Prostate gland (tissue), 2 donors: ENCODE data around the gene RALY. TPM values are rescaled to one million over a fixed set of nuclear protein-coding genes. Genes with fewer than 3 reads are reported as not detected.

Experiments
- DNase-seq: peaks from one replicate; pipeline ENCODE4 v3.0.0-alpha.2; 2019; ENCODE audit warnings: low spot score
- H3K27ac ChIP-seq, 2 donors: fragments of 200-600 bp; sonication (generic); 2 replicates each; pipeline ENCODE4 v1.5.1; 2017 to 2019
- H3K27me3 ChIP-seq: fragments of 200-600 bp; sonication (generic); replicated peaks from 2 replicates; pipeline ENCODE4 v1.5.1; 2019; ENCODE audit not compliant: insufficient read depth
- H3K36me3 ChIP-seq, 2 donors: fragments of 200-600 bp; sonication (generic); 1 replicate in 1 of 2; 2 replicates in 1 of 2; pipeline versions ENCODE4 v1.5.1 to v1.8.1; 2017 to 2019
- H3K4me1 ChIP-seq: fragments of 200-600 bp; sonication (generic); replicated peaks from 2 replicates; pipeline ENCODE4 v1.5.1; 2019
- H3K4me3 ChIP-seq, 2 donors: fragments of 200-600 bp; sonication (generic); 2 replicates each; pipeline ENCODE4 v1.5.1; 2017 to 2019
- H3K9me3 ChIP-seq: fragments of 200-600 bp; sonication (generic); 2 replicates; pipeline ENCODE4 v1.5.1; 2017
- POLR2A ChIP-seq: fragments of 450-650 bp; IDR thresholded peaks from one replicate; pipeline ENCODE4 v1.6.1; 2016; ENCODE audit warnings: antibody characterized with exemption, mild to moderate bottlenecking
- POLR2AphosphoS5 ChIP-seq: sonication (generic); formaldehyde crosslinking; IDR thresholded peaks from one replicate; pipeline ENCODE4 v1.6.1; 2017; ENCODE audit warnings: antibody characterized with exemption
- WGBS: methylation state at CpG from one replicate; pipeline ENCODE4 v1.1.5; 2018; 5-methylcytosine and 5-hydroxymethylcytosine counted together
- intact Hi-C: fragments of 100-400 bp; cut with DNase I; formaldehyde crosslinking; loops from one replicate; pipeline ENCODE4 v1.14.2; 2022
- total RNA-seq, 2 donors: library from RNA; depleted of rRNA; stranded (reverse); fragments of >200 nt; gene quantifications; one replicate each; pipeline ENCODE4 v1.1.0, GENCODE V29; 2016
- TF ChIP-seq, protein P1 (sequence below), 4 experiments: fragments of 200-600 bp in 2 of 4; fragments of 450-650 bp in 2 of 4; sonication (generic) in 2 of 4; IDR thresholded peaks; 1 replicate in 3 of 4; 2 replicates in 1 of 4; pipeline ENCODE4 v1.5.1; 2016 to 2019; ENCODE audit warnings: antibody characterized with exemption in 4 of 4, mild to moderate bottlenecking in 2 of 4, moderate library complexity in 2 of 4

The RALY gene
- total RNA-seq, 2 donors from 2014 or later = 120 to 187 TPM

DNA sequence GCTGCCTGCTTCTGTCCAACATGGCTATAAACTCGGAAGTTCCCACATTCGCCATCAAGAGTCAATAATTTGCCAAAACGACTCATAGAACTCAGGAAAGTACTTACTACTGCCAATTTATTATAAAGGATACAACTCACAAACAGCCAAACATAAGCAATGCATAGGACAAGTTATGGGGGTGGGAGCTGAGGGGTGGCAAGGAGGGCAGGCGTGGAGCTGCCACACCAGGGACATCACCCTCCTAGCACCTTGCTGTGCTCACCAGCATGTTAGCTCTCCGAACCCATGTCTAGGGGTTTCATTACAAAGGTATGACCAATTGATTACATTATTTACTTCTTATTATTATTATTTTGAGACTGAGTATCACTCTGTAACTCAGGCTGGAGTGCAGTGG, 106.0 kb downstream of the RALY start:
- 84% methylated on average over 5 of the region's 5 CpGs for WGBS
- TF ChIP-seq POLR2A (no peak), POLR2AphosphoS5 (no peak)
- TF ChIP-seq, protein P1, sequence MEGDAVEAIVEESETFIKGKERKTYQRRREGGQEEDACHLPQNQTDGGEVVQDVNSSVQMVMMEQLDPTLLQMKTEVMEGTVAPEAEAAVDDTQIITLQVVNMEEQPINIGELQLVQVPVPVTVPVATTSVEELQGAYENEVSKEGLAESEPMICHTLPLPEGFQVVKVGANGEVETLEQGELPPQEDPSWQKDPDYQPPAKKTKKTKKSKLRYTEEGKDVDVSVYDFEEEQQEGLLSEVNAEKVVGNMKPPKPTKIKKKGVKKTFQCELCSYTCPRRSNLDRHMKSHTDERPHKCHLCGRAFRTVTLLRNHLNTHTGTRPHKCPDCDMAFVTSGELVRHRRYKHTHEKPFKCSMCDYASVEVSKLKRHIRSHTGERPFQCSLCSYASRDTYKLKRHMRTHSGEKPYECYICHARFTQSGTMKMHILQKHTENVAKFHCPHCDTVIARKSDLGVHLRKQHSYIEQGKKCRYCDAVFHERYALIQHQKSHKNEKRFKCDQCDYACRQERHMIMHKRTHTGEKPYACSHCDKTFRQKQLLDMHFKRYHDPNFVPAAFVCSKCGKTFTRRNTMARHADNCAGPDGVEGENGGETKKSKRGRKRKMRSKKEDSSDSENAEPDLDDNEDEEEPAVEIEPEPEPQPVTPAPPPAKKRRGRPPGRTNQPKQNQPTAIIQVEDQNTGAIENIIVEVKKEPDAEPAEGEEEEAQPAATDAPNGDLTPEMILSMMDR (IDR thresholded peaks at IDR 0.05) = no peak
- H3K36me3 ChIP-seq = peaks cover 3 to 6% of the 10 kb centered on the region in 2 donors
- intact Hi-C loops = no loop called here
- no peak overlapping the region for H3K27ac ChIP-seq
- H3K4me1 ChIP-seq = no peaks in the 10 kb centered on the region
- no peak overlapping the region for H3K4me3 ChIP-seq
- H3K27me3 ChIP-seq = no peaks in the 10 kb centered on the region
- no peaks in the 10 kb centered on the region for H3K9me3 ChIP-seq
- DNase-seq = no peak

DNA sequence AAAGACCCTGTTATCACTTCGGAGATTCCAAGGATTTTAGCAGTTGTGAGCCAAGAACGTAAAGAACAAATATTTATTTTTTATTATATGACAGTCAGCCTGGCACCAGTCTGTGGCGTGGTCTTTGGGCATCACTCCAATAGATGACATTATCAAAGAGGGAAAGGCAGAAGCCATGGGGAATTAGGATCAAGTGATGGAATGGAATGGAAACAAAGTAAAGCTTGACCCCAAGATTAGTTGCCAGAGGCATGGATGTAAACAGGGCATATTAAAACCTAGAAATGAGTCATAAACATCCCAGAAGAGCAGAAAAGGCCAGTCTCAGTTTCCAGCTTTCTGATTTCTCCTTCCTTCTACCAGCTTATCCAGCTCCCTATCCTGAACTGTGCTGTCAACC, 106.9 kb downstream of the RALY start:
- WGBS = 62% methylated on average over 3 of the region's 3 CpGs

DNA sequence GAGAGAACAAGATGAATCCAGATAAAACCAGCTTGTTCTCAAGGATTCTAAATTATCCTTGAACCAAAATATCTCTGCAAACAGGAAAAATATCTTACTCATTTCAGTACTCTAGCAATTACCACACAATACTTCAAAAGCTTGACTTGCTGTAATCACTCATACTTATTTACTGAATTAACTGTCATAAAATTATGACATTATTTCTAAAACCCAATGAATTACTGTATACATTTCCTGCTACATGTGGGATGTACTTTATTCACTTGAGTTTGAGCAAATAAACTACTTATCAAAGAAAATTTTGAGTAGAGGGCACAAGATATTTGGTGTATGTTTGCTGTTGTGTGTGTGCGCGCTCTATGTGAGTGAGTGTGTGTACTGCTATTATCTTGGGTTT, 108.6 kb downstream of the RALY start:
- no peaks in the 10 kb centered on the region for H3K27me3 ChIP-seq
- no peak overlapping the region for H3K27ac ChIP-seq
- no peaks in the 10 kb centered on the region for H3K9me3 ChIP-seq
- no peak for DNase-seq
- TF ChIP-seq POLR2AphosphoS5 (no peak), POLR2A (no peak)
- TF ChIP-seq, protein P1 (IDR thresholded peaks at IDR 0.05) = no peak
- 97% methylated on average over 2 of the region's 2 CpGs for WGBS
- H3K36me3 ChIP-seq = peaks cover 0 to 3% of the 10 kb centered on the region in 2 donors
- intact Hi-C loops = no loop called here
- no peak overlapping the region for H3K4me3 ChIP-seq
- H3K4me1 ChIP-seq = no peaks in the 10 kb centered on the region

More for the DNA sequence above, 106.9 kb downstream of the RALY start:
- H3K4me3 ChIP-seq = no peak overlapping the region
- DNase-seq = no peak
- H3K4me1 ChIP-seq = no peaks in the 10 kb centered on the region
- H3K27me3 ChIP-seq = no peaks in the 10 kb centered on the region
- intact Hi-C loops = no loop called here
- H3K36me3 ChIP-seq = peaks cover 3 to 6% of the 10 kb centered on the region in 2 donors
- TF ChIP-seq POLR2A (no peak), POLR2AphosphoS5 (no peak)
- TF ChIP-seq, protein P1 (IDR thresholded peaks at IDR 0.05) = no peak
- H3K27ac ChIP-seq = no peak overlapping the region
- no peaks in the 10 kb centered on the region for H3K9me3 ChIP-seq

DNA sequence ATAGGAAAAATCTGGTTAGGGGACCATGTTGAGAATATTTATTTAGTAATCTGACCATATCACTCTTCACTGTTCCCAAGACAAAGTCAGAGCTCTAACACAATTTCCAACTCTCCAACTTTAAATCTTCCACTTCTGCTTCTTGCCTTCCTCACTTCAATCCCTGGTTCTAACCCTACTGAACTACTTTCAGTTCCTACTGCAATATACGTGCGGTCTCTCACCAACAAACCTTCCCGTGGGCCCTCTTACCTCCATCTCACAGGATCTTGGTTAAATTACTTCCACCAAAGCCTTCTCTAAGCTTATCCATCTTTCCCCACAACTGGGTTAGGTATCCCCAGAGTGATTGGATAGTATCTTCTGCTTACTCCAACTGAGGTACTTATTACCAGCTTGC, 110.3 kb downstream of the RALY start:
- H3K27me3 ChIP-seq = no peaks in the 10 kb centered on the region
- peaks cover 0 to 3% of the 10 kb centered on the region in 2 donors for H3K36me3 ChIP-seq
- no peak for DNase-seq
- no peak overlapping the region for H3K4me3 ChIP-seq
- 95% methylated on average over 3 of the region's 3 CpGs for WGBS
- H3K9me3 ChIP-seq = no peaks in the 10 kb centered on the region
- intact Hi-C loops = no loop called here
- H3K27ac ChIP-seq = no peak overlapping the region
- H3K4me1 ChIP-seq = no peaks in the 10 kb centered on the region
- no peak for TF ChIP-seq POLR2AphosphoS5
- no peak for TF ChIP-seq POLR2A
- TF ChIP-seq, protein P1 (IDR thresholded peaks at IDR 0.05) = no peak

DNA sequence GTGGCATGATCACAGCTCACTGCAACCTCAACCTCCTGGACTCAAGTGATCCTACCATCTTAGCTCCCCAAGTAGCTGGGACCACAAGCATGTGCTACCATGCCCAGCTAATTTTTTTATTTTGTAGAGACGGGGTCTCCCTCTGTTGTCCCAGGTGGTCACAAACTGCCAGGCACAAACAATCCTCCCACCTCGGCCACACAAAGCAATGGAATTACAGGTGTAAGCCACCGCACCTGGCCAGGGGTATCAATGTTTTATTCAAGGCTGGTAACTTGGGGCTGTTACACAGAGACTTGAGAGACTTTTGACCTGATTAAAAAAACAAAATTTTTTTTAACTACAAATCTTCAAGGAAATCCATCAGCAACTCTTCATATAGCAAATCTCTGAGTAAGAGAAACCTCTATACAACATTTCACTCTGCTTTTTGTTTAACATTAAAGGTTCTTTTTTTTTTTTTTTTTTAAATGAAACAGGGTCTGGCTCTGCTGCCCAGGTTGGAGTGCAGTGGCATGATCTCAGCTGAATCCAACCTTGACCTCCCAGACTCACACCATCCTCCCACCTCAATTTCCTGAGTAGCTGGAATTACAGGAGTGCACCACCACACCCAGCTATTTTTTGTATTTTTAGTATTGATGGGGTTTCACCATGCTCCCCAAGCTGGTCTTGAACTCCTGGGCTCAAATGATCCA, 112.4 kb downstream of the RALY start:
- TF ChIP-seq, protein P1 (IDR thresholded peaks at IDR 0.05) = no peak
- TF ChIP-seq POLR2AphosphoS5 = no peak
- no peak for TF ChIP-seq POLR2A
- Histone ChIP-seq H3K4me1 (no peaks in the 10 kb centered on the region), H3K36me3 (no peaks in the 10 kb centered on the region), H3K9me3 (no peaks in the 10 kb centered on the region), H3K27ac (no peak overlapping the region), H3K4me3 (no peak overlapping the region), H3K27me3 (no peaks in the 10 kb centered on the region)
- 81% methylated on average over 3 of the region's 3 CpGs for WGBS
- intact Hi-C loops = no loop called here
- DNase-seq = no peak
